ENCODE data around the gene COMTD1. TPM values are rescaled to one million over a fixed set of nuclear protein-coding genes. Genes with fewer than 3 reads are reported as not detected.

COMTD1 gene
- total and polyA plus RNA-seq, 2 of the 8 experiments (the other 6 are each of a cell fraction or from before 2014, with no cell fraction given), result 31.9 to 42.4 TPM

DNA sequence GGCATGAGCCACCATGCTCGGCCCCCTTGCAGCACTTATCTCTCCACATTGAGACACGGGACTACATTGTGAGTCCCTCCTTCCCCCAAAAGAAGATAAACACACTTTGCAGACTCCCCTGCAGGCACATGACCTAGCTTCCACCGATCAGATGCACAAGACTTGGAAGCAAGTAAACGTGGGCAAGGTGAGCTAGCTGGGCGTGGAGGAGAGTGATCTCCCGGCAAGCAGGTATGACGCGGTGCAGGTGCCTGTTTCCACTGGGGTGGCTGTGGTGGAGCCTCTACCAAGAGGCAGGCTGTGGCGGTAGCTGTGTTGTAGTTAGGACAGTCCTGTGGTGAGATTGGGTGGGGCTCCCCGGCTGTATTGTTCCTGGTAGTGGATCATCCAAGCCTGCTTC lies 7.7 kb upstream of the COMTD1 start (continued):
- no peak for TF ChIP-seq SIN3A (conservative IDR thresholded peaks at IDR 0.05 in 1 of 2, IDR thresholded peaks at IDR 0.05 in 1 of 2; ENCODE audit: low read depth in 1 of 2, low read length in 2 of 2)
